ENCODE data around the gene PPM1L. TPM values are rescaled to one million over a fixed set of nuclear protein-coding genes. Genes with fewer than 3 reads are reported as not detected.
A peak's percentile ranks its signal among the peaks of the same experiment; 100 is the strongest.

PPM1L gene
- total and polyA plus RNA-seq, 2 of the 13 experiments (the other 11 are each of a cell fraction or from before 2014, with no cell fraction given): 0.22 to 1.4 TPM

GRCh38 chr3:160754855-160755747 is 930 bp upstream of the PPM1L start (continued):
- TF ChIP-seq ZNF318 (CRISPR knock-in tag; IDR thresholded peaks at IDR 0.05): no peak; the same call in 1 of the 2 replicates
- no peak for TF ChIP-seq FOXM1 (CRISPR knock-in tag; IDR thresholded peaks at IDR 0.05)
- no peak for TF ChIP-seq BRCA1 (CRISPR knock-in tag; IDR thresholded peaks at IDR 0.05)
- TF ChIP-seq NR1H2 (CRISPR knock-in tag; IDR thresholded peaks at IDR 0.05; ENCODE audit: borderline replicate concordance, low read depth): no peak
- TF ChIP-seq RARA (CRISPR knock-in tag; IDR thresholded peaks at IDR 0.05): no peak
- no peak for TF ChIP-seq CHD2 (IDR thresholded peaks at IDR 0.05; ENCODE audit: low read depth, low read length)
- no peak for TF ChIP-seq CEBPZ (IDR thresholded peaks at IDR 0.05; ENCODE audit: low read length)
- TF ChIP-seq SATB2 (CRISPR knock-in tag; IDR thresholded peaks at IDR 0.05): no peak
- TF ChIP-seq HNRNPL (IDR thresholded peaks at IDR 0.05; ENCODE audit: low read depth, low read length): no peak
- no peak for TF ChIP-seq KLF12 (CRISPR knock-in tag; IDR thresholded peaks at IDR 0.05; ENCODE audit: borderline replicate concordance)
- TF ChIP-seq NFATC3 (CRISPR knock-in tag; IDR thresholded peaks at IDR 0.05): no peak
- no peak for TF ChIP-seq HMG20A (CRISPR knock-in tag; IDR thresholded peaks at IDR 0.05; ENCODE audit: borderline replicate concordance)
- TF ChIP-seq SALL2 (CRISPR knock-in tag; IDR thresholded peaks at IDR 0.05): 0 out of 2 replicates have a peak, but pooled peaks have one; percentile 5
- TF ChIP-seq, protein P1, sequence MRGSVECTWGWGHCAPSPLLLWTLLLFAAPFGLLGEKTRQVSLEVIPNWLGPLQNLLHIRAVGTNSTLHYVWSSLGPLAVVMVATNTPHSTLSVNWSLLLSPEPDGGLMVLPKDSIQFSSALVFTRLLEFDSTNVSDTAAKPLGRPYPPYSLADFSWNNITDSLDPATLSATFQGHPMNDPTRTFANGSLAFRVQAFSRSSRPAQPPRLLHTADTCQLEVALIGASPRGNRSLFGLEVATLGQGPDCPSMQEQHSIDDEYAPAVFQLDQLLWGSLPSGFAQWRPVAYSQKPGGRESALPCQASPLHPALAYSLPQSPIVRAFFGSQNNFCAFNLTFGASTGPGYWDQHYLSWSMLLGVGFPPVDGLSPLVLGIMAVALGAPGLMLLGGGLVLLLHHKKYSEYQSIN (CRISPR knock-in tag; IDR thresholded peaks at IDR 0.05; ENCODE audit: borderline replicate concordance): no peak
- TF ChIP-seq ZNF629 (CRISPR knock-in tag; conservative IDR thresholded peaks at IDR 0.05): no peak

Measured in HepG2 (cell line).